Measurements from ENCODE around the gene SRSF8.

The SRSF8 gene

DNA sequence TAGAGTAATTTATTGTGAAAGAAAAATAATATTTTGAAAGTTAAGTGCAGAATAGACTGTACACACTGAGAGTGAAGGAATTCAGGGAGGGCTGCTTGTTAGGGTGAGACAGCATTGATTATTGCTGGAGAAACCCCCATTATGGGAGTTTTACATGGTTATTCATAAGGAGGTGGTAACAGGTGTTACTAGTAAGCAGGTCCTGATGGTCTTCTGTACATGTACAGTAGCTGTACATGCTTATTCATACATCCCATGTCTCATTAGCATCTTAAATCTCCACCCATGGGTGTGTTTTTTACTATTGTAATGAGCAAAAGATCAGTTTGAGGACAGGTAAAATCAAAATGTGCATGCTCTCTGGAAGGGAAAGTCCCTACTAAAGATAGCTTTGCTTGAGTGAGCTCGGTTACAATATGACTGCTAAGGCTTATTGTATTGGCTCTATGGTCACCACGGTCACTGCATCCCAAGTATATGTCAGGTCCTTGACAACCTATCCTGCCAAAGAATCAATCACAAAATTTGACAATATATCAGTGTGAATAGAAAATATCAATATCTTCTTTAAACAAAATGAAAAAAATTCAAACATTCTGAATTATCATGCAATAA is 11.3 kb upstream of the SRSF8 start:
- Histone ChIP-seq H3K4me1 (ENCODE audit: low read depth, poor library complexity, severe bottlenecking) (no peaks in the 10 kb centered on the region), H3K27ac (no peak overlapping the region), H3K36me3 (ENCODE audit: insufficient read depth) (no peaks in the 10 kb centered on the region), H3K27me3 (ENCODE audit: insufficient read depth, low read depth) (no peaks in the 10 kb centered on the region), H3K4me3 (IDR thresholded peaks at IDR 0.05; ENCODE audit: insufficient read depth, low read depth, low read length) (no peak overlapping the region), H3K79me2 (ENCODE audit: insufficient read depth, low read depth) (no peaks in the 10 kb centered on the region), H4K20me1 (ENCODE audit: insufficient read depth) (no peaks in the 10 kb centered on the region), H3K4me2 (no peak overlapping the region), H2AFZ (ENCODE audit: low read depth) (no peak overlapping the region), H3K9ac (no peak overlapping the region)
- TF ChIP-seq, protein P1, sequence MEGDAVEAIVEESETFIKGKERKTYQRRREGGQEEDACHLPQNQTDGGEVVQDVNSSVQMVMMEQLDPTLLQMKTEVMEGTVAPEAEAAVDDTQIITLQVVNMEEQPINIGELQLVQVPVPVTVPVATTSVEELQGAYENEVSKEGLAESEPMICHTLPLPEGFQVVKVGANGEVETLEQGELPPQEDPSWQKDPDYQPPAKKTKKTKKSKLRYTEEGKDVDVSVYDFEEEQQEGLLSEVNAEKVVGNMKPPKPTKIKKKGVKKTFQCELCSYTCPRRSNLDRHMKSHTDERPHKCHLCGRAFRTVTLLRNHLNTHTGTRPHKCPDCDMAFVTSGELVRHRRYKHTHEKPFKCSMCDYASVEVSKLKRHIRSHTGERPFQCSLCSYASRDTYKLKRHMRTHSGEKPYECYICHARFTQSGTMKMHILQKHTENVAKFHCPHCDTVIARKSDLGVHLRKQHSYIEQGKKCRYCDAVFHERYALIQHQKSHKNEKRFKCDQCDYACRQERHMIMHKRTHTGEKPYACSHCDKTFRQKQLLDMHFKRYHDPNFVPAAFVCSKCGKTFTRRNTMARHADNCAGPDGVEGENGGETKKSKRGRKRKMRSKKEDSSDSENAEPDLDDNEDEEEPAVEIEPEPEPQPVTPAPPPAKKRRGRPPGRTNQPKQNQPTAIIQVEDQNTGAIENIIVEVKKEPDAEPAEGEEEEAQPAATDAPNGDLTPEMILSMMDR (conservative IDR thresholded peaks at IDR 0.05; ENCODE audit: low read depth, low read length) = no peak

DNA sequence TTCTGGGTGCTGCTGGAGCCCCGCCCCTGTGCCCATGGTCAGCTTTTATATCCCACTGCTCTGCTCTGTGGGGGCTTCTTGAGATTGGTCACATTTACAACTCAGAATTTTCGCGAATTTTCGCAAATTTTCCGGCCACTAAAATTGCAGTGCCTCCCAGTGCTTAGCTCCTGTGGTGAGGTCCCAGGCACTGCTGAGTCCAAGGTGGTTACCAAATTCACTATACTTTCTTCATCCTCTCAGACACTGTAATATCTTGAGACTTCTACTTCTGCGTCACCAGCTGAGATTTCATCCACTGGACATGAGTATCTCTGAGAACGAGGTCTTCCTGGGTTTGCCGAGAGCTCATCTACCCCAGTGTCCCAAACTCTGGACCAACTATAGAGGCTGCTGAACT is 8.8 kb upstream of the SRSF8 start:
- Histone ChIP-seq H3K4me3 (IDR thresholded peaks at IDR 0.05; ENCODE audit: insufficient read depth, low read depth, low read length) (no peak overlapping the region), H3K79me2 (ENCODE audit: insufficient read depth, low read depth) (no peaks in the 10 kb centered on the region), H4K20me1 (ENCODE audit: insufficient read depth) (no peaks in the 10 kb centered on the region), H3K9ac (no peak overlapping the region), H3K27me3 (ENCODE audit: insufficient read depth, low read depth) (no peaks in the 10 kb centered on the region), H2AFZ (ENCODE audit: low read depth) (no peak overlapping the region), H3K4me1 (ENCODE audit: low read depth, poor library complexity, severe bottlenecking) (no peaks in the 10 kb centered on the region), H3K36me3 (ENCODE audit: insufficient read depth) (no peaks in the 10 kb centered on the region), H3K4me2 (no peak overlapping the region), H3K27ac (no peak overlapping the region)
- TF ChIP-seq, protein P1 (conservative IDR thresholded peaks at IDR 0.05; ENCODE audit: low read depth, low read length) = no peak

DNA sequence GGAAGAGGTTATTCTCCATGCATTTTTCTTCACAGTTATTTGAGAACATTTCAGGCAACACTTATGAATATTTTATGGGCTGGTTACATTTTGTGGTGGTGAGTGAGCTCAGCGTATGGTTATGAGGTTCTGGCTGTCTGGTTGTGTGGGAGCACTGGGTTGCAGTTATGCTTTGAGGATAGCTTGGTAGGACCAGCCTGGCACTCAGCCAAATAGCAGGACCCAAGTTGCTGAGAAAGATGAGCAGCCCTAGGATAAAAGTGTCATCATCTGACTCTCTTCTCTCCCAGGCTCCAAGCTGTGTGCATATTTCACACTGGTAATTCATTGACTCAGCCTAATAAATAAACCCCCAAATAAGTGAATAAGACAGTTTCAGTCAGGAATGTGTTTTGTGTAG is 8.1 kb upstream of the SRSF8 start:
- TF ChIP-seq, protein P1 (conservative IDR thresholded peaks at IDR 0.05; ENCODE audit: low read depth, low read length) = no peak
- Histone ChIP-seq H3K4me2 (no peak overlapping the region), H3K4me1 (ENCODE audit: low read depth, poor library complexity, severe bottlenecking) (no peaks in the 10 kb centered on the region), H3K27me3 (ENCODE audit: insufficient read depth, low read depth) (no peaks in the 10 kb centered on the region), H3K36me3 (ENCODE audit: insufficient read depth) (no peaks in the 10 kb centered on the region), H3K9ac (no peak overlapping the region), H2AFZ (ENCODE audit: low read depth) (no peak overlapping the region), H4K20me1 (ENCODE audit: insufficient read depth) (no peaks in the 10 kb centered on the region), H3K4me3 (IDR thresholded peaks at IDR 0.05; ENCODE audit: insufficient read depth, low read depth, low read length) (no peak overlapping the region), H3K27ac (no peak overlapping the region), H3K79me2 (ENCODE audit: insufficient read depth, low read depth) (no peaks in the 10 kb centered on the region)

DNA sequence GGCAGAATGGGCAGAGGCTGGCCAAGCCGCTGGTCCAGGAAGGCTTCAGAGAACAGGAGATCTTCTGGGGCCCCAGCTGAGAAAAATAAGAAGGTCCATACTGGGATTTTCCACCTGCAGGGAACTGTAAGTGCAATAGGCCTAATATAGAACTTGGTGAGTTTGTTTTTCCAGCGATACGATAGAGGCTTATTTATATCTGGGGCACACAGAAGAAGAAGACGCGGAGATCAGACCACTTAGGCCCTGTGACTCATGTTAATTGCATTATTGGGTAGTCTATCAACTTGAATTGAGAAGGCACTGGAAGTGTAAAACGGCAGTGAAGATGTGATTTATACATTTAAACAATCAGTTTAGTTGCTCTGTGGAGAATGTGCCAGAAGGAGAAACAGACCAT is 7.7 kb upstream of the SRSF8 start:
- Histone ChIP-seq H4K20me1 (ENCODE audit: insufficient read depth) (no peaks in the 10 kb centered on the region), H3K27me3 (ENCODE audit: insufficient read depth, low read depth) (no peaks in the 10 kb centered on the region), H3K4me3 (IDR thresholded peaks at IDR 0.05; ENCODE audit: insufficient read depth, low read depth, low read length) (no peak overlapping the region), H2AFZ (ENCODE audit: low read depth) (no peak overlapping the region), H3K27ac (no peak overlapping the region), H3K79me2 (ENCODE audit: insufficient read depth, low read depth) (no peaks in the 10 kb centered on the region), H3K4me1 (ENCODE audit: low read depth, poor library complexity, severe bottlenecking) (no peaks in the 10 kb centered on the region), H3K4me2 (no peak overlapping the region), H3K9ac (no peak overlapping the region), H3K36me3 (ENCODE audit: insufficient read depth) (no peaks in the 10 kb centered on the region)
- TF ChIP-seq, protein P1 (conservative IDR thresholded peaks at IDR 0.05; ENCODE audit: low read depth, low read length) = no peak
